CD4-positive, alpha-beta T cell treated with Interleukin-2 at 100 ng/mL for 4 hours (primary cell): ENCODE results near the gene TOX2.

ENCODE experiments used
- DNase-seq: peaks from one replicate; pipeline ENCODE4 v3.0.0-alpha.2; 2020; ENCODE audit warnings: low spot score

The TOX2 gene

GRCh38 chr20:43915211-43916072, 790 bp downstream of the TOX2 start:
- DNase-seq, result peak; percentile 25

DNA sequence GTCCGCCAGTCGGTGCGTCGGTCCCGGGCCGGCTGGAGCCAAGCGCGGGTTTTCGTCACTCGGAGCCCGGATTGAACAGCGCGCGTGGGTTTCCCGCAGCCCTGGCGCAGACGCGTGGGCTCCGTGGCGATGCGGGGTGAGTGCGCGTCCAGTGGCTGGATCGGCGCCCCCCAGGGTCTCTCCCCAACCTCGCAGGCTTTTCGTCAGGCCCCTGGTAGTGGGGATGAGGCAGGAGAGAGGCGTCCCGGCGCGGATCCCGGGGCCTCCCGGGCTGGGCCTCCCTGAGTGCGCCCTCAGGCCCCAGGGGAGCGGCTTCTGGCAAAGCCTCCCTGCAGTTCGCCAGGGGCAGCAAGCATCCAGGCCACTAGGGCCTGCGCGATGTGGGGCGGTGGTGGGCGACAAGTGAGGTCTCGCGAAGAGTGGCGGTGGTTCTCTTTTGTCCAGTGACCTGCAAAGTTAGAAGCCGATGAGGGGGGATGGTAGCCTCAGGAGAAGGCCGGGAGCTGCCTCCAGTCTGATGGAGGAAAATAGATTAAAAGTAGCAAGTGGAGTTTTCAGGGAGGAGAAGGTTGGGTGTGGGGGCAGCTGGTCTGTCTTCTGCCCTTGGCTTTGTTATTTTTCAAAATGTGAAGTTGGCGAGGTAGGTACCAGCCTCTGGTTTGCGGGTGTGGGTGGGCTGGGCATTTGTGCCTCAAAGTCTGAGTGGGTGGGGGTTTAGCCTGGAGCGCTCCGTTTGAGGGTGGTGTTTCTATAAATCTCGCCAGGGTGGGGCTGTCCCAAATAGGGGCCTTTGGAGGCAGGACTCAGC, 1.6 kb downstream of the TOX2 start:
- no peak for DNase-seq

DNA sequence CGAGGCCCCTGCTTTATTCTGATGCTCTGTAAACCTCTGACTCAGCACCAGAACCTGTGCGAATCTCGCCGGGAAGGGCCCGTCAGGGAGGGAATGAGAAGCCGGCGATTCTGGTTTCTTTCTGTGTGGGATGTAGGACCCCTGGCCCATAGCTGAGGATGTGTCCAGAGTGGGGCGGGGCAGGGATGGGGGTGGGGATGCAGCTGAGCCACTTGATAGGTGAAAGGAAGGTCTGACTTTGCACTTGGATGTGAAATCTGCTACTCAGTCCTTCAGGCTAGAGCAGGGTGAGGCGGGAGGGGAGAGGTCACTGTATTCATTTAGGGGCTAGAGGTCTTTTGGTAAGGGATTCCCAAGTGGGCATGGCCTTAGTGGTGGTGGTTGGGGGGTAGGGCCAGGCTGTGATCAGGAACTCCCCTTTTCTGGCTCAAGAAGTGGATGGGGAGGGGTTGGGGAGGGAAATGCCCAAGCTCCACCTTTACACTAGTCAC, 2.3 kb downstream of the TOX2 start:
- DNase-seq, result no peak

GRCh38 chr20:43917380-43917779, 2.7 kb downstream of the TOX2 start:
- DNase-seq, result no peak

DNA sequence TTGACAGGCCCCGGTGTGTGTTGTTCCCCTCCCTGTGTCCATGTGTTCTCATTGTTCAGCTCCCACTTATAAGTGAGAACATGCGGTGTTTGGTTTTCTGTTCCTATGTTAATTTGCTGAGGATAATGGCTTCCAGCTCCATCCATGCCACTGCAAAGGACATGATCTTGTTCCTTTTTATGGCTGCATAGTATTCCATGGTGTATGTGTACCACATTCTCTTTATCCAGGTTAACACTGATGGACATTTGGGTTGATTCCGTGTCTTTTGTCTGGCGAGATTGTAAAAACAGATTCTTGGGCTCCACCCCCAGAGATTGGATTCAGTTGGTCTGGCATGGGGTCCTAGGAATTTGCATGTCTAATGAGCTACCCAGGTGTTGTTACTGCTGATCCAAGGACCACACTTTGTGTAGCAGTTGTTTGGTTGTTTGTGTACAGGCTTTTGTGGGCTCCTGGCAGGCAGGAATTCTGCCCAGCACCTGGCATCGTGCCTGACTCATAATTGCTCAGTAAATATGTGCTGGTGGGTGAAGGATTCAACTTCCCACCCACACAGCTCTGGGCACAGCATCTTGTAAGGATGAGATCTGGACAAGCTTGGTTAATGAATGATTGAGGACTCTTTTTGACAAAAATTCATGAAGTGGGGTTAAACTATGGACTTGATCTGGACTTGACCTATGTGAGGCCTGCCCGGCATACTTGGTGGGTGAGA, 5.2 kb downstream of the TOX2 start:
- no peak for DNase-seq

- DNase-seq, result no peak
Measured at GRCh38 chr20:43920797-43921196, 6.1 kb downstream of the TOX2 start.

DNA sequence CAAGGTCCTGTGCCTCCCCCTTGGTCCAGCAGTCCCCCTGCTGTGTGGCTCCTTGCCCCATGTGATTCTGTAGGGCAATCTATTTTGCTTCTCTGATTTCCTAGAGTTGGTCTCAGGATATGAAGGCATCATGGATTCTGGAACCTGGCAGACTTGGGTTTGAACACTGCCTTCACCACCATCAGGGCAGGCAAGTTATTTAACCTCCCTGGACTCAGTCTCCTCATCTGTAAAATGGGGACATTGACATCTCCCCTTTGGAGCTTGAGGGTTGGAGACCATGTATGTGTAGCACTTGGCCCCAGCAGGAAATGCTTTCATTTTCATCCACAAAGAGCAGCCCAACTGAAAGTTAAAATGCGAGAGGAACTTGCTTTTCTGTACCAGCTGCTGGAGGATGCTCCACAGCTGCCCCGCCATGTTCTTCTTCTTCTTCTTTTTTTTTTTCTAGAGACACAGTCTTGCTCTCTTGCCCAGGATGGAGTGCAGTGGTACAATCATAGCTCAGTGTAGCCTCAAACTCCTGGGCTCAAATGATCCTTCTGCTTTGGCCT, 6.7 kb downstream of the TOX2 start:
- no peak for DNase-seq

GRCh38 chr20:43922614-43923013, 8.0 kb downstream of the TOX2 start:
- no peak for DNase-seq

DNA sequence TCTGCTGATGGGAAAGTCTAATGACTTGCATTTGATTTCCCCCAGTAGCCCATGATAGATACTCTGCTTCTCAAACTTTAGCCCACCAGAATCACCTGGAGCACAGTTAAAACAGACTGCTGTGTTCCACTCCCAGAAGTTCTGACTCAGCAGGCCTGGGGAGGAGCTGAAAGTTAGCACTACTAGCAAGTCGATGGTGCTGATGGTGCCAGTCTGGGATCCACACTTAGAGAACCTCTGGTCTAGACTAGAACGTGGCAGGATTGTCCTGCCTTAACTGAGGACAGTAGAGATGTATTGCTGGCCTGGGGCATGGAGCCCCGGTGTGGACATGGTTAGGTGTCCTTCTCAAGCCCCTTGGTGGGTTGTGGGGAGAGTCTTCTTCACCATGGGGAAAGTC, 8.7 kb downstream of the TOX2 start:
- no peak for DNase-seq

- no peak for DNase-seq
Measured at GRCh38 chr20:43923917-43924316, 9.3 kb downstream of the TOX2 start.

- no peak for DNase-seq
Measured at GRCh38 chr20:43925215-43925614, 10.6 kb downstream of the TOX2 start.

- DNase-seq, result no peak
Measured at GRCh38 chr20:43925801-43926200, 11.1 kb downstream of the TOX2 start.

- no peak for DNase-seq
Measured at GRCh38 chr20:43926287-43927050, 11.8 kb downstream of the TOX2 start.

DNA sequence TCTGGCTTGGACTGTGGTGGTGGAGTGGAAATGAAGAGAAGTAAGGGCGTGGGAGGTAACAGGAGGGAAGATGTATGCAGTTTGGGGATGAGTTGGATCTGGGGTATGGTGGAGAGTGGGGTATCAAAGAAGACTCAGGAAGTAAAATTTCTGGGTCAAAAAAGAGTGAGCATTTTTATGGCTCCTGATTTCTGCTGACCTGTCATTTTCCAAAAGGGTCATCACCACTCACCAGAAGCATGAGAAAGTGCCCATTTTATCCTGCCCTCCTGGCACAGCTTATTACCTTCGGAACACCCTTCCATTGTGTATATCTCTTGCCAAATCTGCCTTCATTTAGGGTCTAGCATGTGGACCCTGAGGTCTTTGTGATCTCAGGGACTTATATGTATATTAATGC, 17.3 kb downstream of the TOX2 start:
- DNase-seq, result no peak

- DNase-seq, result no peak
Measured at GRCh38 chr20:43934833-43935232, 20.2 kb downstream of the TOX2 start.

GRCh38 chr20:43936104-43936770, 21.6 kb downstream of the TOX2 start:
- no peak for DNase-seq

- DNase-seq, result no peak
Measured at GRCh38 chr20:43936805-43937204, 22.2 kb downstream of the TOX2 start.

GRCh38 chr20:43937591-43937990, 22.9 kb downstream of the TOX2 start:
- DNase-seq, result no peak

GRCh38 chr20:43938017-43938655, 23.5 kb downstream of the TOX2 start:
- no peak for DNase-seq
